DMS79 (cell line): ENCODE results near the gene DUSP9.
"Not testable (repeated sequence)": the region's sequence is repeated elsewhere in the genome, so short reads cannot be mapped to it uniquely, and the experiment has no call there.

Experiments used
- DNase-seq: peaks from one replicate; lab custom pipeline; 2025; lab: John Stamatoyannopoulos, UW

DUSP9 gene

DNA sequence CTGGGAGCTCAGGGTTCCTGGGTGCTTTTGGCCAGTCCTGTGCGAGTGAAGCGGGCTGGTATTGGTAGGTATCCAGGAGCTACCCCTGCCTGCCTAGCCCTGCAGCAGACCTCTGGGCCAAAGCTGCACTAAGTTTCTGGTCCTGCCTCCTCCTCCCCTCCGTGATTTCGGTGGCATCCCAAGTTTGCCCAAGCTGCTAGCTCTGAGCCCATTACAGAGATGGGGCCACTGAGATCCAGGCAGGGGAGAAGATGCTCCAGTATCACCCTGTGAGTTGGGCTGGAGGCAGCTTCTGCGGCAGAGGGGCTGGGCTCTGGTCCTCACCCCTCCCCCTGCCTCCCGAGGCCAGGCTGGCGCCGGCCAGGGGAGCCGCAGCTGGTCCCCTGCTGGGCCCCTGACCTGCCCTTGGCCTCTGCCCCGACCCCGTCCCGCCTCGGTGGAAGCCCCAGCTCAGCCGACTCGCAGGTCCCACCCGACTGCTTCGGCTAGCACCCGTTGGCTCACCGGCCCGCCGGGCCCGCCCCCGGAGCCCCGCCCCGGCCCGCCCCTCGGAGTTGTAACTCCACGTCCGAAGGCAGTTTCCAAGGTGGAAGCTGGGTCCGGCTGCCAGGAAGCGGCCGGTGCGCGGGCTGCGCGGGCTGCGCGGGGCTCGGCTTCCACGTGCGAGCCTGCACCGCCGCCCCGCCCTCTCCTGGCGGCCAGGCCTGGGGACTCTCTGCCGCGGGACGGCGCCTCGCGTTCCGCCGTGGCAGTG, at the start of gene DUSP9:
Gene DUSP9, plus strand, starts transcription at position 584 of the 754 bp plus-strand sequence. CDS start 751 bp downstream, outside the sequence.
- no peak for DNase-seq

- no peak for DNase-seq
Observed at GRCh38 chrX:153598541-153599191, 48.3 kb upstream of the DUSP9 start, which contains the start of gene CCNQ. Gene CCNQ (minus strand): TSS chrX:153599139. CDS start chrX:153599073, 66 bp downstream.

- peak; percentile 53 for DNase-seq
Observed at GRCh38 chrX:153599192-153600031, 47.6 kb upstream of the DUSP9 start.

DNA sequence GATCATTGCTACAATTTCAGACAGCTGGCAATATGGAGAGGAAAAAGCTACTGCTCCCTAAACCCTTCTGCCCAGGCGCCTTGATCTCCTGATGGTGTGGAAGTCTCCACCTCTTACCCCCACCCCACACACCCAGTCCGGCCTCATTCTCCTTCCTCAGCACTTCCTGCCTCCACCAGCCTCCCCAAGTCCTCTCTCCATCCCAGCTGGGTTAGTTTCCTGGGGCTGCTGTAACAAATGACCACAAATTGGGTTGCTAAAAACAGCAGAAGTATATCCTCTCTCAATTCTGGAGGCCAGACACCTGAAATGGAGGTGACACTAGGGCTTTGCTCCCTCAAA, 47.0 kb upstream of the DUSP9 start:
- no peak for DNase-seq

- DNase-seq, result no peak
Observed at GRCh38 chrX:153600921-153601320, 46.1 kb upstream of the DUSP9 start.

GRCh38 chrX:153601511-153602110, 45.4 kb upstream of the DUSP9 start:
- DNase-seq, result no peak

DNA sequence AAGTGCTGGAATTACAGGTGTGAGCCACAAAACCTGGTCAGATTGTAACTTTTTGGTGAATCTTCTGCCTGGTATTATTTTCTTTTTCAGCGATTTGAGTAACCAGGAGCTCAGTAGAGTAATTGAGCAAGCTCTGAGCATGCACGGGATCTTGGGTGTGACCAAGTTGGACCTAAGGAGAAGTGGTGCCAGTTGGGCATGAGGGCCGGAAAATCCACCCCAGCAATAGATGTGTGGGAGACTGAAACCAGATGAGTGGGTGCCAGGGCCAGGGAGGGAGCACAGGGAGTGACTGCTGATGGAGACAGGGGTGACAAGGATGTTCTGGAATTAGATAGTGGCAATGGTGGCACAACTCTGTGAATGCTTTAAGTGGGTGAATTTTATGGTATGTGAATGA, 44.4 kb upstream of the DUSP9 start:
- no peak for DNase-seq

DNA sequence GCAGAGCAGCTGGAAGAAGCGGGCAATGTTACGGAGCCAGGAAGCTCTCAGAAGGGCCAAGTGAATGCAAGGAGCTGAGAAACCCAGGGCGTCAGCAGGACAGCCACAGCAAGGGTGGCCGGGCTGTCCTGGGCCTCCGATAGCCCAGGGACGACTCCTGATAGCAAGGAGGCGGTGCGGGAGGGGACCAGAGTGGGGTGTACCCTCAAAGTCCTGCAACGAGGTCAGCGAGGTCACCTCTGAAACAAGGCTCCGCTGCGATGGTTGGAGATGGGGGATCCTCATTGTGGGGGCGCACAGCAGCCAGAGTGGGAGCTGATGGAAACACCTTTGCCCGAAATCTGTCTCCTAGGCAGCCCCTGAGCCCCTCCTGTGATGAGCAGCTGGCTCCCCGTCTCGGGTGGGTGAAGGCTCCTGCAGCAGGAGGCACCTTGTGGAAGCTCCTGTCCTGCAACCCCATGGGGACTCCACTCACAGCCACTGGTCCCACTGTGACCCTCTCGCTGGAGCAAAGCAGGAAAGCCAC, 43.8 kb upstream of the DUSP9 start:
- DNase-seq, result no peak

DNA sequence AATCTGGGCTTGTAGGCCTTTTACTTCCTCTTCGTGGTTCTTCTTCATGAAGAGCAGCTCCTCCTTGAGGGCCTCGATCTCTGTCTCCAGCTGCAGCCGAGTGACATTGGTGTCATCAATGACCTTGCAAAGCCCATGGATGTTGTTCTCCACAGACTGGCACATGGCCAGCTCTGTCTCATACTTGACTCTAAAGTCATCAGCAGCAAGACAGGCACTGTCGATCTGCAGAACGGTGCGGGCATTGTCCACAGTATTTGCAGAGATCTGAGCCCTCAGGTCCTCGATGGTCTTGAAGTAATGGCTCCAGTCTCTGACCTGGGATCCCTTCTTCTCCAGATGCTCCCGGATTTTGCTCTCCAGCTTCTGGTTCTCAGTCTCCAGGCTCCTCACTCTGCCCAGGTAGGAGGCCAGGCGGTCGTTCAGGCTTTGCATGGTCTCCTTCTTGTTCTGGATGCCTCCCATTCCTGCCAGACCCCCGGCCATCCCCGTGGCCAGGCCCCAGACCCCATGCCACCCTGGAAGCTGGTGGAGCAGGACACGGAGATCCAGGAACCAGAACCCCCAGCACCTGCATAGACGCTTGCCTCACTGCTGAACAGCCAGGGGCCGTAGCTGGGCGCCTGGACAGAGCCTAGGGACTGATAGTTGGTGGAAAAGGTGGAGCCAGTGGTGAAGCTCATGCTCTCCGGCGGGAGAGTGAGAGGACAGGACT, 42.2 kb upstream of the DUSP9 start:
- DNase-seq, result not testable (repeated sequence)

DNA sequence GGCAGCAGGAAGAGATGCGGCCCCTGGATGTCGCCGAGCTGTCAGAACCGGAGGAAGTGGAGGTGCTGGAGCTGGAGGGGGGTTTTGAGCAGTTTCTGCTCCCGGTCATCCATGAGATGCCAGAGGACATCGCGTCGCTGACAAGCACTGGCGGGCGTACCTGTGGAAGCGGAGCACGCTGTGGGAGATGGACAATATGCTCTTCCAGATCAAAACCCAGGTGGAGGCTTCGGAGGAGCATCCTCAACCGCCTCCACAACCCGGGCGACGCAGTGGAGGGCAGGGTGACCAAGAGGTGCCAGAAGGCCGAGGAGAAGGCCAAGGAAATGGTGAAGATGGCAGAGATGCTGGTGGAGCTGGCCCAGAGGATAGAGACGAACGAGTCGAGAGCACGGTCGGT, 40.5 kb upstream of the DUSP9 start:
- no peak for DNase-seq

GRCh38 chrX:153608376-153608775, 38.6 kb upstream of the DUSP9 start:
- DNase-seq, result no peak

GRCh38 chrX:153608806-153609205, 38.2 kb upstream of the DUSP9 start:
- no peak for DNase-seq

DNA sequence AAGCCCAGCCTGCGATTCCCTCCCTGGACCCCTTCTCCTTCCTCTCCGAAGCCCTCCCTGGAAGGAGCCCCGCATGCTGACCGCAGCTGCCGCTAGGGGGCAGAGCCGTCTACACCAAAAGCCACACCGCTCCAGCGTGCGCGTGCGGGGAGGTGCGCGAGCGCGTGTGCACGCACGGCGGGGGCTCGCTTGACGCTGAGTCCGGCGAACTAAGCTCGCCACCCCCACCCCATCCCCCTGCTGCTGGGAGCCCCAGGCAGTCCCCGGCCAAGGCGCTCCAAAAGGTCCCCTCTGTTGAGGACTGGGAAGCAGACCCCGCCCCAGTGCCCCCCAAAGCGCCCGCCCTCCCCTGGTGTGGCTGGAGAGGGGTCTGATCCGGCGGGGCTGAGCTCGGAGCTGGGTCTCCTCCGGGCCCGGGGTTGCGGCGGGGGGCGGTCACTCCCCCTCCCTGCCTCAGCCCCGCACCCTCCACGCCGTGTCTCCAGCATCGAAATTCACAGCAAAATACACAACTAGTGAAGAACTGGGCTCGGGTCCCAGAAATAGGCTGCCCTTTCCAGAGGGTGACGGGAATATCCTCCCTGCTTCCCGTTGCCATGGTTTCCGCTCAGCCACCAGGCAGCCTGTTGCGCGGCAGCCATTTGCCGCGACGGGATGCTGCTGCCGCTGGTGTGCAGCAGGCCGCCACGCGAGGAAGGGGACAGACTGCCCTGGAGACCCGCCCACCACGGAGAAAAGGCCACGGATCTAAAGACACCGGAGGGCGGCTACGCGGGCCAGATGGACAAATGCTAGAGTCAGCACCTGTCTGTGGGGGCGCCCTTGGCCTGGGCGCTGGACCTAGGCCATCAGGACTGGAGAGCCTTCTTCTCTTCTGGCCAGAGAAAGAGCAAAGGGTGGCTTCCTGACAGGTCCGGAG, 36.8 kb upstream of the DUSP9 start:
- peak; percentile 27 for DNase-seq

- DNase-seq, result no peak
Observed at GRCh38 chrX:153610836-153611213, 36.2 kb upstream of the DUSP9 start.

- no peak for DNase-seq
Observed at GRCh38 chrX:153611298-153612095, 35.5 kb upstream of the DUSP9 start.

GRCh38 chrX:153612413-153612812, 34.6 kb upstream of the DUSP9 start:
- no peak for DNase-seq

DNA sequence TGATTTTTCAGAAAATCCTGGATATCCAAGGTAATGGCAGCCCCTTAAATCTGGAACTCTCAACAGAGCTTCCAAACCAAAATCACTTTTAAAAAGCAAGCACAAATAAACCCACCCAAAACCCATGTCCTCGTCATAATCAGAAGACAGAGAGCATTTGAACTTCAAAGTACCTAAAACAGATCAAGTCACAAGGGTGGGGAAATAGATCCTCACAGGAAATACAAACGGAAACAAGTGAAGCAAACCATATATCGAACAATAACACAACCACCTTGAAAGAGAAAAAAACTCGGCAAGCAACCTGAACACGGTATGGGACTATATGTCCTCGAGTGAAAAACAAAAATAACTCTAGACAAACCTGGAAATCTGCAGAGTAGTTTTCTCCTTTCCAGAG, 32.2 kb upstream of the DUSP9 start:
- no peak for DNase-seq

GRCh38 chrX:153620576-153620975, 26.4 kb upstream of the DUSP9 start:
- DNase-seq, result no peak

DNA sequence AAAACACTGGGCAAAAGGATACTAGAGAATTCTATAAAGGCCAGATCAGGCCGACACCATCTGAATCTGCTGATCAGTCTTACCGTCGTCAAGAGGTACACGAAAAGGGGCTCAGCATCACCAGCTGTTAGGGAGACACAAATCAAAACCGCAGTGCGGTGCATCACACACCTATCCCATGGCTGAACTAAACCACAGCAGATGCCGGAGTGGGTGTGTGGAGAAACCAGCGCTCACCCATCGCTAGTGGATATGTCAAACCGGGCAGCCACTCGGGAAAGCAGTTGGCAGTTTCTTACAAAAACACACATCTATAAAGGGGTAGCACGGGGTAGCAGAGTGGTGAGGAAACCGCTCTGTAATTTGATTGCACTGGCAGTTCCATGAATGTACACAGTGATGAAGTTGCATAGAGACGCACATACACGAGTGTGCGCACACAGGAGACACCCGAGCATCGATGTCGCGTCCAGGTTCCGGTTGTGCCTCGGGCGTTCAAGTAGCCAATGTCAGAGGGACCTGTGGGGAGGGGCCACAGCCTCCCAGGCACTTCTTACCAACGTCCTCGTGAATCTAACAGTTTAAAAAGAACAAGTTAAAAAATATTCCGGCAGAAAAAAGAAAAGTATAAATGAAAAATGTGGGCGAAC, 24.9 kb upstream of the DUSP9 start:
- DNase-seq, result no peak
